HepG2 (cell line): ENCODE measurements around the gene SPOPL.

Experiments
- CHD4 ChIP-seq: fragments of 200-600 bp; sonication (generic); IDR thresholded peaks from 2 replicates; pipeline ENCODE4 v1.7.0; 2017; ENCODE audit warnings: mild to moderate bottlenecking, low read length, borderline replicate concordance
- CTCF ChIP-seq: sonication (generic); formaldehyde crosslinking; IDR thresholded peaks from 2 replicates; pipeline ENCODE4 v1.5.0; 2020; ENCODE audit warnings: mild to moderate bottlenecking, missing genetic modification reagents, moderate library complexity
- GLI4 ChIP-seq: sonication (generic); formaldehyde crosslinking; IDR thresholded peaks from 2 replicates; pipeline ENCODE4 v1.5.1; 2020; ENCODE audit warnings: missing genetic modification reagents, mild to moderate bottlenecking, moderate library complexity, borderline replicate concordance
- MATR3 ChIP-seq: sonication (generic); formaldehyde crosslinking; IDR thresholded peaks from 2 replicates; pipeline ENCODE4 v1.4.0; 2020; ENCODE audit warnings: missing genetic modification reagents
- MZF1 ChIP-seq: sonication (generic); formaldehyde crosslinking; IDR thresholded peaks from 2 replicates; pipeline ENCODE4 v1.8.1; 2023; ENCODE audit warnings: mild to moderate bottlenecking, missing genetic modification reagents, borderline replicate concordance
- SIN3A ChIP-seq: IDR thresholded peaks from 2 replicates; pipeline ENCODE4 v1.6.1; 2011; ENCODE audit warnings: low read depth, mild to moderate bottlenecking, control low read depth, low read length, borderline replicate concordance
- ZBTB20 ChIP-seq: sonication (generic); formaldehyde crosslinking; IDR thresholded peaks from 2 replicates; pipeline ENCODE4 v1.8.1; 2023; ENCODE audit warnings: missing genetic modification reagents, low read depth, mild to moderate bottlenecking, borderline replicate concordance
- ZNF232 ChIP-seq: sonication (generic); formaldehyde crosslinking; IDR thresholded peaks from 2 replicates; pipeline ENCODE4 v1.4.0; 2020; ENCODE audit warnings: missing genetic modification reagents, borderline replicate concordance
- ZNF503 ChIP-seq: sonication (generic); formaldehyde crosslinking; IDR thresholded peaks from 2 replicates; pipeline ENCODE4 v1.4.0; 2020; ENCODE audit warnings: missing genetic modification reagents
- ZNF549 ChIP-seq: sonication (generic); formaldehyde crosslinking; IDR thresholded peaks from 2 replicates; pipeline ENCODE4 v1.5.0; 2020; ENCODE audit warnings: missing genetic modification reagents

GRCh38 chr2:138502255-138503086 is 901 bp downstream of the SPOPL start:
- TF ChIP-seq CTCF (CRISPR knock-in tag) (no peak), MZF1 (CRISPR knock-in tag) (no peak), ZBTB20 (no peak), MATR3 (CRISPR knock-in tag) (no peak), ZNF503 (CRISPR knock-in tag) (no peak; the same call in 1 of the 2 replicates), ZNF232 (CRISPR knock-in tag) (no peak), SIN3A (no peak), ZNF549 (CRISPR knock-in tag) (no peak), GLI4 (CRISPR knock-in tag) (0 out of 2 replicates have a peak, but pooled peaks have one; percentile 53), CHD4 (no peak)
